CD4-positive, alpha-beta T cell (primary cell): ENCODE measurements around the gene MYZAP. TPM values are rescaled to one million over a fixed set of nuclear protein-coding genes. Genes with fewer than 3 reads are reported as not detected.

ENCODE experiments used
- ATAC-seq: fragments of 200-7000 bp; cut with Tn5 transposase; one replicate; pipeline ENCODE4 v1.10.0; 2022; ENCODE audit warnings: mild to moderate bottlenecking; ENCODE audit not compliant: poor library complexity
- CTCF ChIA-PET: fragments of 350-600 bp; sonication (Branson Sonifier 250); formaldehyde crosslinking; loops from one replicate; lab custom pipeline; 2021; ENCODE audit warnings: antibody characterized with exemption, inconsistent platforms; lab: Charles Lee
- POLR2A ChIA-PET: fragments of 350-600 bp; sonication (Branson Sonifier 250); formaldehyde crosslinking; loops from one replicate; lab custom pipeline; 2021; ENCODE audit warnings: antibody characterized with exemption, inconsistent platforms; lab: Charles Lee
- DNase-seq, 14 experiments: peaks; one replicate each; pipeline ENCODE4 v3.0.0-alpha.2; 2013 to 2020; ENCODE audit warnings: mixed read lengths in 2 of 14
- H3K27ac ChIP-seq, 2 donors: one replicate each; pipeline versions ENCODE4 v1.5.1 to v1.7.0; 2013; ENCODE audit warnings: low read length in 2 of 2, low read depth in 1 of 2, mild to moderate bottlenecking in 1 of 2
- H3K27me3 ChIP-seq, 2 experiments: 1 replicate in 1 of 2; 2 replicates in 1 of 2; pipeline versions ENCODE4 v1.6.1 to v1.7.0; 2013; ENCODE audit warnings: low read length in 2 of 2, control low read depth in 1 of 2, mild to moderate bottlenecking in 1 of 2, moderate library complexity in 1 of 2; ENCODE audit not compliant: insufficient read depth in 2 of 2, control insufficient read depth in 1 of 2
- H3K36me3 ChIP-seq: one replicate; pipeline ENCODE4 v1.6.1; 2013; ENCODE audit warnings: low read length, control low read depth; ENCODE audit not compliant: insufficient read depth
- H3K4me1 ChIP-seq: one replicate; pipeline ENCODE4 v1.6.1; 2013; ENCODE audit warnings: low read length, control low read depth; ENCODE audit not compliant: insufficient read depth
- H3K4me3 ChIP-seq: one replicate; pipeline ENCODE4 v1.5.1; 2013; ENCODE audit warnings: mild to moderate bottlenecking, low read length, moderate library complexity
- H3K9me3 ChIP-seq, 2 experiments: 1 replicate in 1 of 2; 2 replicates in 1 of 2; pipeline versions ENCODE4 v1.6.1 to v1.7.0; 2013; ENCODE audit warnings: low read length in 2 of 2, mild to moderate bottlenecking in 2 of 2, control low read depth in 1 of 2, moderate library complexity in 1 of 2; ENCODE audit not compliant: control insufficient read depth in 1 of 2, insufficient read depth in 1 of 2
- H3K27ac Mint-ChIP-seq: one replicate; pipeline ENCODE4 v1.8.0; 2020; ENCODE audit warnings: mixed read lengths
- H3K27me3 Mint-ChIP-seq: one replicate; pipeline ENCODE4 v1.8.0; 2021; ENCODE audit warnings: mixed read lengths
- H3K36me3 Mint-ChIP-seq: one replicate; pipeline ENCODE4 v1.8.0; 2021; ENCODE audit warnings: low read depth, mixed read lengths
- H3K4me1 Mint-ChIP-seq: one replicate; pipeline ENCODE4 v1.8.0; 2021; ENCODE audit warnings: low read depth, mixed read lengths
- H3K4me3 Mint-ChIP-seq: one replicate; pipeline ENCODE4 v1.8.0; 2020; ENCODE audit warnings: mild to moderate bottlenecking, mixed read lengths
- H3K9me3 Mint-ChIP-seq: one replicate; pipeline ENCODE4 v1.8.0; 2020; ENCODE audit warnings: mixed read lengths
- intact Hi-C, 2 experiments: fragments of 100-400 bp; cut with DNase I in 1 of 2; cut with micrococcal nuclease in 1 of 2; formaldehyde crosslinking; loops; one replicate each; pipeline versions ENCODE4 v1.15.1 to v1.9.0; 2023 to 2025; cut with DNase I, micrococcal nuclease
- total RNA-seq, 174 experiments: library from RNA in 2 of 174; stranded (reverse) in 2 of 174; gene quantifications; one replicate each; pipeline ENCODE4 v1.2.3 and lab custom pipeline; 2021 to 2026
- TF ChIP-seq, protein P1 (sequence below): fragments of 200-600 bp; IDR thresholded peaks from one replicate; pipeline ENCODE4 v1.8.0; 2022; ENCODE audit warnings: antibody characterized with exemption, mild to moderate bottlenecking

MYZAP gene
- total RNA-seq, 2 experiments from 2014 or later = 0.66 to 1.1 TPM

- TF ChIP-seq, protein P1, sequence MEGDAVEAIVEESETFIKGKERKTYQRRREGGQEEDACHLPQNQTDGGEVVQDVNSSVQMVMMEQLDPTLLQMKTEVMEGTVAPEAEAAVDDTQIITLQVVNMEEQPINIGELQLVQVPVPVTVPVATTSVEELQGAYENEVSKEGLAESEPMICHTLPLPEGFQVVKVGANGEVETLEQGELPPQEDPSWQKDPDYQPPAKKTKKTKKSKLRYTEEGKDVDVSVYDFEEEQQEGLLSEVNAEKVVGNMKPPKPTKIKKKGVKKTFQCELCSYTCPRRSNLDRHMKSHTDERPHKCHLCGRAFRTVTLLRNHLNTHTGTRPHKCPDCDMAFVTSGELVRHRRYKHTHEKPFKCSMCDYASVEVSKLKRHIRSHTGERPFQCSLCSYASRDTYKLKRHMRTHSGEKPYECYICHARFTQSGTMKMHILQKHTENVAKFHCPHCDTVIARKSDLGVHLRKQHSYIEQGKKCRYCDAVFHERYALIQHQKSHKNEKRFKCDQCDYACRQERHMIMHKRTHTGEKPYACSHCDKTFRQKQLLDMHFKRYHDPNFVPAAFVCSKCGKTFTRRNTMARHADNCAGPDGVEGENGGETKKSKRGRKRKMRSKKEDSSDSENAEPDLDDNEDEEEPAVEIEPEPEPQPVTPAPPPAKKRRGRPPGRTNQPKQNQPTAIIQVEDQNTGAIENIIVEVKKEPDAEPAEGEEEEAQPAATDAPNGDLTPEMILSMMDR = no peak
- no peak for ATAC-seq
- no peak overlapping the region for H3K27ac Mint-ChIP-seq
- H3K36me3 Mint-ChIP-seq = no peaks in the 10 kb centered on the region
- Histone ChIP-seq H3K4me1 (no peaks in the 10 kb centered on the region), H3K27me3 (no peaks in the 10 kb centered on the region), H3K9me3 (no peaks in the 10 kb centered on the region), H3K27ac (no peak overlapping the region), H3K36me3 (no peaks in the 10 kb centered on the region), H3K4me3 (no peak overlapping the region)
- no peak overlapping the region for H3K4me3 Mint-ChIP-seq
- intact Hi-C loops = loop anchor here in 1 of 2 experiments (5.0 kb wide), 1 partner anchor 82 kb away; no protein-coding TSS in a partner anchor
- peaks cover 4% of the 10 kb centered on the region for H3K27me3 Mint-ChIP-seq
- no peaks in the 10 kb centered on the region for H3K9me3 Mint-ChIP-seq
- DNase-seq = no peak
- no peaks in the 10 kb centered on the region for H3K4me1 Mint-ChIP-seq
- ChIA-PET CTCF (interaction anchor here (1.1 kb wide), 1 partner anchor 21 kb away, joined by 3 read pairs; no protein-coding TSS in a partner anchor), POLR2A (no interaction called here)
Measured at GRCh38 chr15:57643826-57644225, 52.1 kb downstream of the MYZAP start.

- CTCF ChIA-PET = no interaction called here
- no peaks in the 10 kb centered on the region for H3K36me3 ChIP-seq
- Mint-ChIP-seq H3K27ac (no peak overlapping the region), H3K4me1 (no peaks in the 10 kb centered on the region), H3K4me3 (no peak overlapping the region), H3K36me3 (no peaks in the 10 kb centered on the region), H3K9me3 (no peaks in the 10 kb centered on the region), H3K27me3 (peaks cover 4% of the 10 kb centered on the region)
- H3K9me3 ChIP-seq = no peaks in the 10 kb centered on the region
- no peaks in the 10 kb centered on the region for H3K4me1 ChIP-seq
- ATAC-seq (no peak), DNase-seq (no peak)
- H3K4me3 ChIP-seq = no peak overlapping the region
- H3K27me3 ChIP-seq = no peaks in the 10 kb centered on the region
- no peak overlapping the region for H3K27ac ChIP-seq
- intact Hi-C loops = no loop called here
- TF ChIP-seq, protein P1 = no peak
- POLR2A ChIA-PET = no interaction called here
Measured at GRCh38 chr15:57646087-57646486, 54.4 kb downstream of the MYZAP start.

DNA sequence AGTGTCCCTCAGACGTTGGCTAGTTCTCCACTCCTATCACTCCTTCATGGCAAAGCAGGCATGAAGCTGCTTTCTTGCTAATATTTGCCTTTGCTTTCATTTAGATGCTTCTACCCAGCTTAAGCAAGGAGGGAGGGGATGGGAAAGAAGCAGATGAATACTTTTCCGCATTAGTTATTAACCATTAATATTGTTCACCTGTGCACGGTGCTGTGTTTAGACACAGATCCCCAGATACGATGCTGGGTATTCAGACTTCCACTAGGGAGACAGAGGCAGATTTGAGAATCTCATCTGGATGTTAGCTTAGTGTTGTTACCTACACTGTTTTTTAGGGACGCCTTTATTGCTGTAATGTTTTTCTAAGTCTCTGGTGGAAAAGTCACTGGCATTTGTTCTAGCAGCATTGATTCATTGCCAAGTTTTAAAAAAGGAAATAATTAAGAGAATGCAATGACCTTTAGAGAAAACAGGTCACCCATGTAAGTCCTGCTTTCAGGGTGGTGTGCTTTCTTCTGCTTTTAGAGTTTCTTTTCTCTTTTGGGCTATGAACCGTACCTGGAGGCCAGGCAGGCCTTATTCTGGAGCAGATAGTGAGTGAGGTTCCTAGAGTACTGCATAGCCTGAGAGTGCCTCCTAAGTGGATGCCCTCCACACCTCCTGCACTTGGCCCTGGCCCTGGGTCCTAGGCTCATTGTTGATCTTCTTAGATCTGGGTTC lies 55.5 kb downstream of the MYZAP start:
- no peak overlapping the region for H3K4me3 ChIP-seq
- DNase-seq = no peak
- intact Hi-C loops = no loop called here
- no peaks in the 10 kb centered on the region for H3K36me3 ChIP-seq
- POLR2A ChIA-PET = no interaction called here
- no peaks in the 10 kb centered on the region for H3K27me3 ChIP-seq
- H3K4me1 ChIP-seq = no peaks in the 10 kb centered on the region
- TF ChIP-seq, protein P1 = no peak
- Mint-ChIP-seq H3K9me3 (no peaks in the 10 kb centered on the region), H3K36me3 (no peaks in the 10 kb centered on the region), H3K27me3 (peaks cover 4% of the 10 kb centered on the region), H3K27ac (no peak overlapping the region), H3K4me3 (no peak overlapping the region), H3K4me1 (no peaks in the 10 kb centered on the region)
- no peaks in the 10 kb centered on the region for H3K9me3 ChIP-seq
- CTCF ChIA-PET = no interaction called here
- H3K27ac ChIP-seq = no peak overlapping the region
- ATAC-seq = no peak
